HCT116 (cell line): ENCODE measurements around the gene MYO3B. TPM values are rescaled to one million over a fixed set of nuclear protein-coding genes. Genes with fewer than 3 reads are reported as not detected.

Experiments used
- ATAC-seq: fragments of 200-7000 bp; cut with Tn5 transposase; 2 replicates; pipeline ENCODE4 v1.9.1; 2020; ENCODE audit warnings: mild to moderate bottlenecking, moderate library complexity
- BruUV-seq: library from RNA; stranded (reverse); fragments of 400-500 nt; replicated peaks from 2 replicates; lab custom pipeline; 2021; lab: Mats Ljungman, UMichigan
- CTCF ChIA-PET: fragments of 300-600 bp; sonication (Branson Sonifier 250); formaldehyde crosslinking; loops from one replicate; lab custom pipeline; 2021; ENCODE audit warnings: antibody characterized with exemption; lab: Charles Lee
- POLR2A ChIA-PET: fragments of 300-600, 350-600 bp; sonication (Branson Sonifier 250); formaldehyde crosslinking; loops from one replicate; lab custom pipeline; 2021; ENCODE audit warnings: antibody characterized with exemption; lab: Charles Lee
- RAD21 ChIA-PET, 2 experiments: fragments of 300-600 bp; sonication (Branson Sonifier 250); formaldehyde crosslinking; loops; one replicate each; lab custom pipeline; 2023; ENCODE audit warnings: low total read pairs in 2 of 2; ENCODE audit not compliant: uncharacterized antibody in 2 of 2, unreplicated experiment in 2 of 2, low non-redundant PET in 1 of 2; lab: Charles Lee
- DNase-seq: peaks from one replicate; pipeline ENCODE4 v3.0.0-alpha.2; 2010; ENCODE audit warnings: low read depth, low spot score
- H2AFZ ChIP-seq: fragments of 200-600 bp; shearing (Covaris generic), sonication (generic); 2 replicates; pipeline ENCODE4 v1.6.1; 2017; ENCODE audit warnings: low read depth, mixed run types, mixed read lengths, antibody characterized with exemption, low read length; ENCODE audit not compliant: poor library complexity, severe bottlenecking
- H3K27ac ChIP-seq: 2 replicates; pipeline ENCODE4 v1.5.1; 2012; ENCODE audit warnings: low read depth, low read length
- H3K27me3 ChIP-seq: fragments of 200-600 bp; sonication (generic); 2 replicates; pipeline ENCODE4 v1.6.1; 2016; ENCODE audit warnings: mixed run types, low read length, mixed read lengths; ENCODE audit not compliant: insufficient read depth
- H3K36me3 ChIP-seq, 2 experiments: fragments of 200-500 bp in 1 of 2; fragments of 200-600 bp in 1 of 2; sonication (Bioruptor generic) in 1 of 2; sonication (generic) in 1 of 2; 2 replicates each; pipeline versions ENCODE4 v1.5.1 to v1.6.1; 2014 to 2016; ENCODE audit warnings: low read length in 2 of 2, inconsistent platforms in 1 of 2, mixed read lengths in 1 of 2, mixed run types in 1 of 2; ENCODE audit not compliant: insufficient read depth in 2 of 2, control insufficient read depth in 1 of 2
- H3K4me1 ChIP-seq, 2 experiments: fragments of 200-600 bp in 1 of 2; sonication (generic) in 1 of 2; 2 replicates each; pipeline versions ENCODE4 v1.5.1 to v1.6.1; 2012 to 2017; ENCODE audit warnings: low read length in 2 of 2, inconsistent platforms in 1 of 2, mild to moderate bottlenecking in 1 of 2, mixed read lengths in 1 of 2, mixed run types in 1 of 2, moderate library complexity in 1 of 2; ENCODE audit not compliant: insufficient read depth in 2 of 2, control insufficient read depth in 1 of 2
- H3K4me2 ChIP-seq: fragments of 200-600 bp; sonication (generic); 2 replicates; pipeline ENCODE4 v1.6.1; 2017; ENCODE audit warnings: mixed run types, low read length, mixed read lengths
- H3K4me3 ChIP-seq, 2 experiments: fragments of 200-600 bp in 1 of 2; sonication (generic) in 1 of 2; replicated peaks in 1 of 2; 2 replicates each; pipeline ENCODE4 v1.5.1; 2011 to 2016; ENCODE audit warnings: low read length in 2 of 2, control low read depth in 1 of 2, low read depth in 1 of 2, mild to moderate bottlenecking in 1 of 2, mixed read lengths in 1 of 2, mixed run types in 1 of 2
- H3K79me2 ChIP-seq: fragments of 200-600 bp; sonication (generic); 2 replicates; pipeline ENCODE4 v1.6.1; 2017; ENCODE audit warnings: mild to moderate bottlenecking, mixed run types, low read length, moderate library complexity, mixed read lengths; ENCODE audit not compliant: insufficient read depth
- H3K9ac ChIP-seq: fragments of 200-600 bp; sonication (generic); 2 replicates; pipeline ENCODE4 v1.6.1; 2016; ENCODE audit warnings: low read length, mixed read lengths
- H3K9me2 ChIP-seq: fragments of 200-600 bp; sonication (generic), shearing (Covaris generic); 2 replicates; pipeline ENCODE4 v1.6.1; 2017; ENCODE audit warnings: mixed run types, mild to moderate bottlenecking, moderate library complexity; ENCODE audit not compliant: insufficient read depth
- H3K9me3 ChIP-seq, 2 experiments: fragments of 200-500 bp in 1 of 2; fragments of 200-600 bp in 1 of 2; sonication (Bioruptor generic) in 1 of 2; sonication (generic) in 1 of 2; 2 replicates each; pipeline ENCODE4 v1.6.1; 2014 to 2017; ENCODE audit warnings: low read length in 2 of 2, mixed read lengths in 2 of 2, inconsistent platforms in 1 of 2, low read depth in 1 of 2, mild to moderate bottlenecking in 1 of 2, mixed run types in 1 of 2, moderate library complexity in 1 of 2; ENCODE audit not compliant: control insufficient read depth in 1 of 2, insufficient read depth in 1 of 2
- H4K20me1 ChIP-seq: fragments of 200-600 bp; sonication (generic), shearing (Covaris generic); 2 replicates; pipeline ENCODE4 v1.6.1; 2017; ENCODE audit warnings: mixed run types, mild to moderate bottlenecking, moderate library complexity; ENCODE audit not compliant: insufficient read depth
- CBX3 ChIP-seq: IDR thresholded peaks from 2 replicates; pipeline ENCODE4 v1.6.1; 2012; ENCODE audit warnings: low read depth
- CEBPB ChIP-seq: IDR thresholded peaks from 2 replicates; pipeline ENCODE4 v1.6.1; 2012; ENCODE audit warnings: low read depth
- EGR1 ChIP-seq: IDR thresholded peaks from 2 replicates; pipeline ENCODE4 v1.6.1; 2012; ENCODE audit warnings: low read depth
- POLR2A ChIP-seq: IDR thresholded peaks from 2 replicates; pipeline ENCODE4 v1.7.0; 2011; ENCODE audit warnings: borderline replicate concordance; ENCODE audit not compliant: insufficient read depth, insufficient read length; ENCODE audit errors: extremely low read depth
- RAD21 ChIP-seq: IDR thresholded peaks from 2 replicates; pipeline ENCODE4 v1.6.1; 2012; ENCODE audit warnings: low read depth, mild to moderate bottlenecking
- SP1 ChIP-seq: IDR thresholded peaks from 2 replicates; pipeline ENCODE4 v1.6.1; 2012; ENCODE audit warnings: low read depth
- SRF ChIP-seq: IDR thresholded peaks from 2 replicates; pipeline ENCODE4 v1.6.1; 2012; ENCODE audit warnings: low read depth
- TCF7L2 ChIP-seq: IDR thresholded peaks from 2 replicates; pipeline ENCODE4 v1.7.0; 2011; ENCODE audit warnings: borderline replicate concordance, inconsistent platforms; ENCODE audit not compliant: insufficient read depth, insufficient read length; ENCODE audit errors: extremely low read depth
- ZNF274 ChIP-seq: fragments of 200-500 bp; sonication (Bioruptor generic); IDR thresholded peaks from 2 replicates; pipeline ENCODE4 v1.6.1; 2014; ENCODE audit warnings: mild to moderate bottlenecking, low read depth, low read length, inconsistent platforms
- intact Hi-C: fragments of 100-400 bp; cut with micrococcal nuclease; formaldehyde crosslinking; loops from 2 replicates; pipeline ENCODE4 v1.10.0; 2022
- total RNA-seq: library from RNA; stranded (reverse); gene quantifications from one replicate; pipeline ENCODE4 v1.2.1, GENCODE V29; 2021; ENCODE audit not compliant: unreplicated experiment
- TF ChIP-seq, protein P1 (sequence below), 3 experiments: fragments of 200-600 bp in 1 of 3; sonication (generic) in 1 of 3; IDR thresholded peaks in 2 of 3; conservative IDR thresholded peaks in 1 of 3; 2 replicates each; pipeline ENCODE4 v1.5.1; 2012 to 2017; ENCODE audit warnings: low read depth in 2 of 3, low read length in 2 of 3, antibody characterized with exemption in 1 of 3, borderline replicate concordance in 1 of 3, control low read depth in 1 of 3, mild to moderate bottlenecking in 1 of 3, mixed read lengths in 1 of 3, mixed run types in 1 of 3, moderate library complexity in 1 of 3; ENCODE audit not compliant: insufficient read depth in 1 of 3
- TF ChIP-seq, protein P2 (sequence below): IDR thresholded peaks from 2 replicates; pipeline ENCODE4 v1.6.1; 2011; ENCODE audit warnings: mild to moderate bottlenecking, low read length, moderate library complexity; ENCODE audit not compliant: insufficient replicate concordance; ENCODE audit errors: extremely low read depth
- TF ChIP-seq, protein P3 (sequence below): IDR thresholded peaks from 2 replicates; pipeline ENCODE4 v1.6.1; 2012
- TF ChIP-seq, protein P4 (sequence below): IDR thresholded peaks from 2 replicates; pipeline ENCODE4 v1.6.1; 2012

MYO3B gene
- total RNA-seq, 1 experiment from 2014 or later, result not detected

DNA sequence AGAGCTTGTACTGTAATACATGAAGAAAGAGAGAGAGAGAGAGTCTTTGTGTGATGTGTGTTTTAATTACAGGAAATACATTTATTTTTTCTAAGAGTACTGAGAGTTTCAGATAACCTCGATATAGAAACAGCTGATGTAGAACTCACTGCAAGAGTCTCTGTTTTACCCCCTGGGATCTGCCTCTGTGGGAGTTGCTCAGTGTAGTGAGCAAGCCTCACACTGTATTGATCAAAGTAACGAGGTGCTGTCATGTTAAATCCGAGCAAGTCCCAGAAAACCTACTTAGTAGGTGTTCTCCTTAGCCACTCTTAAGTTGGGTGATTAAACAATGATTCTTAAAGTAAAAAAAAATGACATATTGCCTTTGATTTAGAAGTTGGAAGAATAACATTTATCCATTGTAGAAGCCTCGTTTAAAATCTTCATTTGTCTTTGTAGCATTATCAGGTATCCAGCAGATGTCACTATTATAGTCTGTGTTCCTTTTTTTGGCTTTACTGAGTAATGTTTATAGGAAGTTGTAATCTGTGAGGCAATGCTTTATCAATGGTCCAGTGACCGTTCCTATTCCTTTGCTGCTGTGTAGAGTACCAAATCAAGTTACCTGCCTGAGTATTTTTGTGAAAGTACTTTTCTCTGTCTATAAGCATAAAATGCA lies 219.0 kb downstream of the MYO3B start:
- no TSS peak for BruUV-seq
- Histone ChIP-seq H3K27me3 (no peaks in the 10 kb centered on the region), H3K9me3 (no peaks in the 10 kb centered on the region), H3K79me2 (no peaks in the 10 kb centered on the region), H4K20me1 (no peaks in the 10 kb centered on the region), H2AFZ (peak overlapping the region; percentile 36), H3K9me2 (no peaks in the 10 kb centered on the region), H3K4me2 (no peak overlapping the region), H3K4me1 (no peaks in the 10 kb centered on the region), H3K4me3 (no peak overlapping the region), H3K36me3 (no peaks in the 10 kb centered on the region), H3K9ac (no peak overlapping the region), H3K27ac (no peak overlapping the region)
- ATAC-seq (peak; percentile 60), DNase-seq (no peak)
- no peak for TF ChIP-seq EGR1
- TF ChIP-seq CBX3, result 0 out of 2 replicates have a peak, but pooled peaks have one; percentile 22
- TF ChIP-seq RAD21, result peak; percentile 65
- TF ChIP-seq, protein P1, sequence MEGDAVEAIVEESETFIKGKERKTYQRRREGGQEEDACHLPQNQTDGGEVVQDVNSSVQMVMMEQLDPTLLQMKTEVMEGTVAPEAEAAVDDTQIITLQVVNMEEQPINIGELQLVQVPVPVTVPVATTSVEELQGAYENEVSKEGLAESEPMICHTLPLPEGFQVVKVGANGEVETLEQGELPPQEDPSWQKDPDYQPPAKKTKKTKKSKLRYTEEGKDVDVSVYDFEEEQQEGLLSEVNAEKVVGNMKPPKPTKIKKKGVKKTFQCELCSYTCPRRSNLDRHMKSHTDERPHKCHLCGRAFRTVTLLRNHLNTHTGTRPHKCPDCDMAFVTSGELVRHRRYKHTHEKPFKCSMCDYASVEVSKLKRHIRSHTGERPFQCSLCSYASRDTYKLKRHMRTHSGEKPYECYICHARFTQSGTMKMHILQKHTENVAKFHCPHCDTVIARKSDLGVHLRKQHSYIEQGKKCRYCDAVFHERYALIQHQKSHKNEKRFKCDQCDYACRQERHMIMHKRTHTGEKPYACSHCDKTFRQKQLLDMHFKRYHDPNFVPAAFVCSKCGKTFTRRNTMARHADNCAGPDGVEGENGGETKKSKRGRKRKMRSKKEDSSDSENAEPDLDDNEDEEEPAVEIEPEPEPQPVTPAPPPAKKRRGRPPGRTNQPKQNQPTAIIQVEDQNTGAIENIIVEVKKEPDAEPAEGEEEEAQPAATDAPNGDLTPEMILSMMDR (IDR thresholded peaks at IDR 0.05 in 2 of 3, conservative IDR thresholded peaks at IDR 0.05 in 1 of 3; ENCODE audit: borderline replicate concordance in 1 of 3, insufficient read depth in 1 of 3, low read depth in 2 of 3, low read length in 2 of 3), result peak; percentile 31 to 67 (median 62); a peak in 5 of 6 replicates
- TF ChIP-seq CEBPB, result peak; percentile 30; the same call in 1 of the 2 replicates
- TF ChIP-seq TCF7L2, result no peak
- ChIA-PET CTCF (interaction anchor here (1.6 to 2.6 kb wide), 2 partner anchors 161 to 419 kb away, joined by 4 to 11 read pairs; partner anchors contain the start of gene GAD1), RAD21 (no interaction called here), POLR2A (interaction anchor here (1.5 kb wide), 1 partner anchor 419 kb away, joined by 4 read pairs; the partner anchor contains the start of gene GAD1)
- intact Hi-C loops, result loop anchor here (1.0 kb wide), 1 partner anchor 415 kb away; no protein-coding TSS in a partner anchor

DNA sequence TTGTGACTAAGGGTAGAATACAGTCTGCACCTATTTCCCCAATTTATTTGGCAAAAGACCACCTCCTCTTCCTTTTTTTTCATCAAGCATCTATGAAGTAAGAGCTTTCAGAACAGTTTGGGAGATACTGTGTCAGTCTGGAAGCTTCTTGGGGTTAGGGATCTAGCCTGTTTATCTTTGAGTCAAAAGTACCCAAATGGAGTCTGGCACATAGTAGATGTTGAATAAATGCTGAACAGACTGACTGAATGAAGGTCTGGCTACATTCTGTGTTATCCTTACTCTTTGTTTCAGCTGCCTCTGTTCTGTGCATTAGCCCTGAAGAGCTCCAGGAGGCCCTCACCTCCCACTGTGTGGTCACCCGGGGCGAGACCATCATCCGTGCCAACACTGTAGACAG lies 223.2 kb downstream of the MYO3B start:
- no peaks in the 10 kb centered on the region for H3K9me2 ChIP-seq
- no peak for TF ChIP-seq SP1
- TF ChIP-seq, protein P2, sequence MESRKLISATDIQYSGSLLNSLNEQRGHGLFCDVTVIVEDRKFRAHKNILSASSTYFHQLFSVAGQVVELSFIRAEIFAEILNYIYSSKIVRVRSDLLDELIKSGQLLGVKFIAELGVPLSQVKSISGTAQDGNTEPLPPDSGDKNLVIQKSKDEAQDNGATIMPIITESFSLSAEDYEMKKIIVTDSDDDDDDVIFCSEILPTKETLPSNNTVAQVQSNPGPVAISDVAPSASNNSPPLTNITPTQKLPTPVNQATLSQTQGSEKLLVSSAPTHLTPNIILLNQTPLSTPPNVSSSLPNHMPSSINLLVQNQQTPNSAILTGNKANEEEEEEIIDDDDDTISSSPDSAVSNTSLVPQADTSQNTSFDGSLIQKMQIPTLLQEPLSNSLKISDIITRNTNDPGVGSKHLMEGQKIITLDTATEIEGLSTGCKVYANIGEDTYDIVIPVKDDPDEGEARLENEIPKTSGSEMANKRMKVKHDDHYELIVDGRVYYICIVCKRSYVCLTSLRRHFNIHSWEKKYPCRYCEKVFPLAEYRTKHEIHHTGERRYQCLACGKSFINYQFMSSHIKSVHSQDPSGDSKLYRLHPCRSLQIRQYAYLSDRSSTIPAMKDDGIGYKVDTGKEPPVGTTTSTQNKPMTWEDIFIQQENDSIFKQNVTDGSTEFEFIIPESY, result no peak
- TF ChIP-seq EGR1, result no peak
- TF ChIP-seq, protein P3, sequence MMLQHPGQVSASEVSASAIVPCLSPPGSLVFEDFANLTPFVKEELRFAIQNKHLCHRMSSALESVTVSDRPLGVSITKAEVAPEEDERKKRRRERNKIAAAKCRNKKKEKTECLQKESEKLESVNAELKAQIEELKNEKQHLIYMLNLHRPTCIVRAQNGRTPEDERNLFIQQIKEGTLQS, result no peak
- no peak for TF ChIP-seq ZNF274
- TF ChIP-seq, protein P4, sequence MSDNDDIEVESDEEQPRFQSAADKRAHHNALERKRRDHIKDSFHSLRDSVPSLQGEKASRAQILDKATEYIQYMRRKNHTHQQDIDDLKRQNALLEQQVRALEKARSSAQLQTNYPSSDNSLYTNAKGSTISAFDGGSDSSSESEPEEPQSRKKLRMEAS, result no peak
- TF ChIP-seq SRF, result no peak
- TF ChIP-seq POLR2A, result no peak
- TF ChIP-seq CBX3, result no peak

More for the DNA sequence above, 223.2 kb downstream of the MYO3B start:
- no peak overlapping the region for H3K9ac ChIP-seq
- CTCF ChIA-PET, result no interaction called here
- POLR2A ChIA-PET, result no interaction called here
- no peak overlapping the region for H3K4me3 ChIP-seq
- H2AFZ ChIP-seq, result no peak overlapping the region
- ATAC-seq (no peak), DNase-seq (no peak)
- H3K4me2 ChIP-seq, result no peak overlapping the region
- RAD21 ChIA-PET, result no interaction called here
- no peaks in the 10 kb centered on the region for H3K9me3 ChIP-seq
- no TSS peak for BruUV-seq
- H3K79me2 ChIP-seq, result no peaks in the 10 kb centered on the region
- no peaks in the 10 kb centered on the region for H3K36me3 ChIP-seq
- H3K27ac ChIP-seq, result no peak overlapping the region
- H3K27me3 ChIP-seq, result no peaks in the 10 kb centered on the region
- intact Hi-C loops, result no loop called here
- H3K4me1 ChIP-seq, result no peaks in the 10 kb centered on the region
- H4K20me1 ChIP-seq, result no peaks in the 10 kb centered on the region
